ENCODE data around the gene MADD. TPM values are rescaled to one million over a fixed set of nuclear protein-coding genes. Genes with fewer than 3 reads are reported as not detected.

The MADD gene
- polyA plus RNA-seq, 1 donor from 2014 or later: 66.9 TPM

DNA sequence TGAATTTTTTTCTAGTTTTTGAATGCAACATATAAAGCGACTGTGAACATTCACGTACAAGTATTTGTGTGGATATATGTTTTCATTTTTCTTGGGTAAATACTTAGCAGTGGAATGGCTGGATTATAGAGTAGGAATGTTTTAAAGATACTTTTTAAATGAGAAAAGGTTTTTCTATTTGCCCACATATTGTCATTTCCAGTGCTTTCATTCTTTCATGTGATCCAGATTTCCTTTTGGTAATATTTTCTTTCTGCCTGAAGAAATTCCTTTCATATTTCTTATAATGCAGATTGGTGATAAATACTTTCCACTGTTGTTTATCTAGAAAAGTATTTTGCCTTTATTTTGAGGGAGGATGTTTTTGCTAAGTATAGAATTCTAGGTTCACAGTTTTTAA lies 47.2 kb upstream of the MADD start:
- H3K9me2 ChIP-seq (ENCODE audit: insufficient read depth, low read length): no peaks in the 10 kb centered on the region
- TF ChIP-seq SMC3 (conservative IDR thresholded peaks at IDR 0.05; ENCODE audit: poor library complexity) (no peak), CTCF (IDR thresholded peaks at IDR 0.05; ENCODE audit: poor library complexity, severe bottlenecking) (no peak), MXI1 (conservative IDR thresholded peaks at IDR 0.05; ENCODE audit: poor library complexity, severe bottlenecking) (no peak), RAD21 (conservative IDR thresholded peaks at IDR 0.05) (no peak), EP300 (conservative IDR thresholded peaks at IDR 0.05; ENCODE audit: poor library complexity, severe bottlenecking) (no peak), EZH2 (IDR thresholded peaks at IDR 0.05; ENCODE audit: borderline replicate concordance, insufficient read depth, low read length, poor library complexity, severe bottlenecking) (no peak), TAF1 (IDR thresholded peaks at IDR 0.05; ENCODE audit: low read depth) (no peak), POLR2AphosphoS5 (IDR thresholded peaks at IDR 0.05) (no peak)
- TF ChIP-seq, protein P1, sequence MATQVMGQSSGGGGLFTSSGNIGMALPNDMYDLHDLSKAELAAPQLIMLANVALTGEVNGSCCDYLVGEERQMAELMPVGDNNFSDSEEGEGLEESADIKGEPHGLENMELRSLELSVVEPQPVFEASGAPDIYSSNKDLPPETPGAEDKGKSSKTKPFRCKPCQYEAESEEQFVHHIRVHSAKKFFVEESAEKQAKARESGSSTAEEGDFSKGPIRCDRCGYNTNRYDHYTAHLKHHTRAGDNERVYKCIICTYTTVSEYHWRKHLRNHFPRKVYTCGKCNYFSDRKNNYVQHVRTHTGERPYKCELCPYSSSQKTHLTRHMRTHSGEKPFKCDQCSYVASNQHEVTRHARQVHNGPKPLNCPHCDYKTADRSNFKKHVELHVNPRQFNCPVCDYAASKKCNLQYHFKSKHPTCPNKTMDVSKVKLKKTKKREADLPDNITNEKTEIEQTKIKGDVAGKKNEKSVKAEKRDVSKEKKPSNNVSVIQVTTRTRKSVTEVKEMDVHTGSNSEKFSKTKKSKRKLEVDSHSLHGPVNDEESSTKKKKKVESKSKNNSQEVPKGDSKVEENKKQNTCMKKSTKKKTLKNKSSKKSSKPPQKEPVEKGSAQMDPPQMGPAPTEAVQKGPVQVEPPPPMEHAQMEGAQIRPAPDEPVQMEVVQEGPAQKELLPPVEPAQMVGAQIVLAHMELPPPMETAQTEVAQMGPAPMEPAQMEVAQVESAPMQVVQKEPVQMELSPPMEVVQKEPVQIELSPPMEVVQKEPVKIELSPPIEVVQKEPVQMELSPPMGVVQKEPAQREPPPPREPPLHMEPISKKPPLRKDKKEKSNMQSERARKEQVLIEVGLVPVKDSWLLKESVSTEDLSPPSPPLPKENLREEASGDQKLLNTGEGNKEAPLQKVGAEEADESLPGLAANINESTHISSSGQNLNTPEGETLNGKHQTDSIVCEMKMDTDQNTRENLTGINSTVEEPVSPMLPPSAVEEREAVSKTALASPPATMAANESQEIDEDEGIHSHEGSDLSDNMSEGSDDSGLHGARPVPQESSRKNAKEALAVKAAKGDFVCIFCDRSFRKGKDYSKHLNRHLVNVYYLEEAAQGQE (IDR thresholded peaks at IDR 0.05; ENCODE audit: borderline replicate concordance): no peak
- no peaks in the 10 kb centered on the region for H3K79me2 ChIP-seq (replicated peaks; ENCODE audit: insufficient read depth, low read length)
- no peak overlapping the region for H2AFZ ChIP-seq (ENCODE audit: low read depth, low read length)
- no peak overlapping the region for H3K4me3 ChIP-seq (ENCODE audit: low read length)
- H3K27ac ChIP-seq (ENCODE audit: low read length): no peak overlapping the region
- no peaks in the 10 kb centered on the region for H3K27me3 ChIP-seq (ENCODE audit: insufficient read depth, low read depth, low read length)
- no peak overlapping the region for H3K9ac ChIP-seq (ENCODE audit: low read length)
- no peaks in the 10 kb centered on the region for H3K36me3 ChIP-seq (ENCODE audit: insufficient read depth, low read length)
- H4K20me1 ChIP-seq (ENCODE audit: insufficient read depth): no peaks in the 10 kb centered on the region
- no peaks in the 10 kb centered on the region for H3F3A ChIP-seq (ENCODE audit: insufficient read depth, low read length, poor library complexity, severe bottlenecking)
- no peak overlapping the region for H3K4me2 ChIP-seq (ENCODE audit: low read length)
- H3K9me3 ChIP-seq (ENCODE audit: low read length): no peaks in the 10 kb centered on the region

GRCh38 chr11:47225552-47226400 lies 44.2 kb upstream of the MADD start:
- Histone ChIP-seq H3K4me3 (ENCODE audit: low read length) (no peak overlapping the region), H2AFZ (ENCODE audit: low read depth, low read length) (no peak overlapping the region), H3K27me3 (ENCODE audit: insufficient read depth, low read depth, low read length) (no peaks in the 10 kb centered on the region), H3K9me3 (ENCODE audit: low read length) (no peaks in the 10 kb centered on the region), H3K27ac (ENCODE audit: low read length) (no peak overlapping the region), H3K4me2 (ENCODE audit: low read length) (no peak overlapping the region), H3K9ac (ENCODE audit: low read length) (no peak overlapping the region), H3K36me3 (ENCODE audit: insufficient read depth, low read length) (no peaks in the 10 kb centered on the region), H3K9me2 (ENCODE audit: insufficient read depth, low read length) (no peaks in the 10 kb centered on the region), H3F3A (ENCODE audit: insufficient read depth, low read length, poor library complexity, severe bottlenecking) (no peaks in the 10 kb centered on the region), H4K20me1 (ENCODE audit: insufficient read depth) (no peaks in the 10 kb centered on the region), H3K79me2 (replicated peaks; ENCODE audit: insufficient read depth, low read length) (no peaks in the 10 kb centered on the region)
- TF ChIP-seq TAF1 (IDR thresholded peaks at IDR 0.05; ENCODE audit: low read depth): no peak
- TF ChIP-seq, protein P1 (IDR thresholded peaks at IDR 0.05; ENCODE audit: borderline replicate concordance): no peak
- TF ChIP-seq POLR2AphosphoS5 (IDR thresholded peaks at IDR 0.05): no peak
- no peak for TF ChIP-seq EZH2 (IDR thresholded peaks at IDR 0.05; ENCODE audit: borderline replicate concordance, insufficient read depth, low read length, poor library complexity, severe bottlenecking)
- TF ChIP-seq SMC3 (conservative IDR thresholded peaks at IDR 0.05; ENCODE audit: poor library complexity): no peak
- no peak for TF ChIP-seq EP300 (conservative IDR thresholded peaks at IDR 0.05; ENCODE audit: poor library complexity, severe bottlenecking)
- TF ChIP-seq RAD21 (conservative IDR thresholded peaks at IDR 0.05): no peak
- TF ChIP-seq MXI1 (conservative IDR thresholded peaks at IDR 0.05; ENCODE audit: poor library complexity, severe bottlenecking): no peak
- no peak for TF ChIP-seq CTCF (IDR thresholded peaks at IDR 0.05; ENCODE audit: poor library complexity, severe bottlenecking)
